ENCODE results near the gene KCNH1. TPM values are rescaled to one million over a fixed set of nuclear protein-coding genes. Genes with fewer than 3 reads are reported as not detected.

Gene KCNH1
- total RNA-seq, 2 donors from 2014 or later, result 0.68 to 1.2 TPM

DNA sequence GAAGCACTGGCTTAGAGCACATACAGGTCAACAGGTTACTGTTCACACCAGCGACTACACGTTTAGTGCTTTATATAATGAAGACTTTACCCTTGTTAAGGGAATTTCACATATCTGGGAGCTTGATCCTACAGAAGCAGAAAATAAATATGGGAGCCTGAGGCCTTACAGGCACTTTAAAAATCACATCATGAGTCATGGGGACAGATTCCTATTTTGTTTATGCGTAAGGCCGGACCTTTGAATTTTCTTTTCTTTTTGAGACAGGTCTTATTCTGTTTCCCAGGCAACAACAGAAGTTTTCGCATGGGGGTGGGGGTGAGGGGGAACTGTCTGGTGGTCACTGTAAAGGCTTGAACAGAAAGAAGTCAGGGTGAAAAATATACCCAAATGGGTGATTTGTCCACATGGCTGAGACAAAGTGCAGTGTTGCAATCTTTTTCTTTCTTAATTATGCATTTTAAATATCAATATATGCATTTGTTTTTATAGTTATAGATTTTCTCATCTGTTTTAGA lies 276.7 kb downstream of the KCNH1 start:
- Histone ChIP-seq H3K9me3 (no peaks in the 10 kb centered on the region), H3K27ac (no peak overlapping the region), H3K4me3 (no peak overlapping the region), H3K4me1 (replicated peaks) (no peaks in the 10 kb centered on the region), H3K36me3 (no peaks in the 10 kb centered on the region), H3K27me3 (replicated peaks; ENCODE audit: insufficient read depth) (no peaks in the 10 kb centered on the region)
- TF ChIP-seq POLR2AphosphoS5 (IDR thresholded peaks at IDR 0.05) (no peak), POLR2A (IDR thresholded peaks at IDR 0.05) (no peak)
- TF ChIP-seq, protein P1, sequence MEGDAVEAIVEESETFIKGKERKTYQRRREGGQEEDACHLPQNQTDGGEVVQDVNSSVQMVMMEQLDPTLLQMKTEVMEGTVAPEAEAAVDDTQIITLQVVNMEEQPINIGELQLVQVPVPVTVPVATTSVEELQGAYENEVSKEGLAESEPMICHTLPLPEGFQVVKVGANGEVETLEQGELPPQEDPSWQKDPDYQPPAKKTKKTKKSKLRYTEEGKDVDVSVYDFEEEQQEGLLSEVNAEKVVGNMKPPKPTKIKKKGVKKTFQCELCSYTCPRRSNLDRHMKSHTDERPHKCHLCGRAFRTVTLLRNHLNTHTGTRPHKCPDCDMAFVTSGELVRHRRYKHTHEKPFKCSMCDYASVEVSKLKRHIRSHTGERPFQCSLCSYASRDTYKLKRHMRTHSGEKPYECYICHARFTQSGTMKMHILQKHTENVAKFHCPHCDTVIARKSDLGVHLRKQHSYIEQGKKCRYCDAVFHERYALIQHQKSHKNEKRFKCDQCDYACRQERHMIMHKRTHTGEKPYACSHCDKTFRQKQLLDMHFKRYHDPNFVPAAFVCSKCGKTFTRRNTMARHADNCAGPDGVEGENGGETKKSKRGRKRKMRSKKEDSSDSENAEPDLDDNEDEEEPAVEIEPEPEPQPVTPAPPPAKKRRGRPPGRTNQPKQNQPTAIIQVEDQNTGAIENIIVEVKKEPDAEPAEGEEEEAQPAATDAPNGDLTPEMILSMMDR (IDR thresholded peaks at IDR 0.05), result no peak
- intact Hi-C loops (cut with DNase I), result no loop called here
- WGBS, result 85% methylated on average over 5 of the region's 5 CpGs
- DNase-seq (ENCODE audit: low spot score), result no peak

DNA sequence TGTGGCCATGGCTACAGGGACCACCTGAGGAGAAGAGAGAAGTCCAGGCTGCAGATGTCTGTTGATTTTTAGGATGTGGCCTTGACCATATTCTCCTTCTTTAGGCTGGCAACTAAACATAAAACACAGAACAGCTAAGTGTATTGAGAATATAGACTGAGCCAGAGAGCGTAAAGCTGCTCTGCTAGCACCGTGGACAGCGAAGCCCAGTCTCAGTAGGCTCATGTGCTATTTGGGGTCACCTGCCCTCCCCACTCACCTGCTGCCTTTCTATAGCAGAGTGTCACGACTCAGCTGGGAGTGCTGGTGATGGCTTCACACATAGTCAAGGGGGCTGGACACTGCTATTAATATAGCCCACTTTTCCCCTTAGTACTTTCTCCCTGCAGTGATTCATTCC lies 278.5 kb downstream of the KCNH1 start:
- no peak for TF ChIP-seq POLR2A (IDR thresholded peaks at IDR 0.05)
- TF ChIP-seq POLR2AphosphoS5 (IDR thresholded peaks at IDR 0.05), result no peak
- TF ChIP-seq, protein P1 (IDR thresholded peaks at IDR 0.05), result no peak
- H3K4me1 ChIP-seq (replicated peaks), result no peaks in the 10 kb centered on the region
- H3K27ac ChIP-seq, result no peak overlapping the region
- no peaks in the 10 kb centered on the region for H3K36me3 ChIP-seq
- intact Hi-C loops (cut with DNase I), result no loop called here
- DNase-seq (ENCODE audit: low spot score), result no peak
- 20% methylated on average over 4 of the region's 4 CpGs for WGBS
- H3K27me3 ChIP-seq (replicated peaks; ENCODE audit: insufficient read depth), result no peaks in the 10 kb centered on the region
- H3K9me3 ChIP-seq, result no peaks in the 10 kb centered on the region
- H3K4me3 ChIP-seq, result no peak overlapping the region

DNA sequence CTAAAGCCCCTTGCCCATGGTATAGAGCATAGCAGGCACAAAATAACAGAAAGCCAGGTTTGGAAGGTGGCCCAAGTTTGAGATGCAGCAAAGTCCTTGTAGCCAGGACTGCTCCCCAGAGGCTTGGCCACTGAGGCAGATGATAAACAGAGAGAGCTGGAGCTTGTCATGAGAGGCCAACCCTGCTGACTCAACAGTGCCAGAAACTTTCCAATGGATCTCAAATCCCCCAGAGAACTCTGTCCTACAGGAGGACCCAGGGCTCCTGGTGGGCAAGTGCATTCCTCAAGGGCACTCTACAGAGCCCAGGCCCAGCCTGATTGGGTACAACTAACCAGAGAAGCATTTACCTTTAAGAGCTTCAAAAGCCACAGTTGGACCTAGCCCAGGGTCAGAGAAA lies 280.7 kb downstream of the KCNH1 start:
- intact Hi-C loops (cut with DNase I), result no loop called here
- no peaks in the 10 kb centered on the region for H3K9me3 ChIP-seq
- H3K27me3 ChIP-seq (replicated peaks; ENCODE audit: insufficient read depth), result no peaks in the 10 kb centered on the region
- no peak overlapping the region for H3K4me3 ChIP-seq
- no peak for DNase-seq (ENCODE audit: low spot score)
- TF ChIP-seq POLR2AphosphoS5 (IDR thresholded peaks at IDR 0.05) (no peak), POLR2A (IDR thresholded peaks at IDR 0.05) (no peak)
- TF ChIP-seq, protein P1 (IDR thresholded peaks at IDR 0.05), result no peak
- no peak overlapping the region for H3K27ac ChIP-seq
- H3K36me3 ChIP-seq, result no peaks in the 10 kb centered on the region
- no peaks in the 10 kb centered on the region for H3K4me1 ChIP-seq (replicated peaks)

DNA sequence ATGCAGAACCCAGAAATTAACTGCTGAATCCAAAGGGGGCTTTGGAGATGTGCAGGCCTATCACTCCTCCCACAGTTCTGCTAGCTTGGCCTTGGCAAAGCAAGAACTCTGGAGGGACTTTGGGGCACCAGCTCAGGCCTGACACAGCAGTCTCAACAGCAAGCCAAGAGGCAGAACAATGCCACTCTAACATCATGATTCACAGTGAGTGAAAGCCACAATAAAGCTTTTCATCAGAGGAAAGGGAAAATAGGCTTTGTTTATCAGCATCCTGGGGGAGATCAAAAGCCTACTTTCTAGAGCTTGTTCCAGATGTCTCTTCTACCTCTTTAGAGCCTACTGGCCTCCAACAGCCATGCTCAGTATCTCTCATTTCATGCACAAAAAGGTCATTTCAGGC lies 283.4 kb downstream of the KCNH1 start:
- H3K9me3 ChIP-seq, result no peaks in the 10 kb centered on the region
- intact Hi-C loops (cut with DNase I), result no loop called here
- DNase-seq (ENCODE audit: low spot score), result no peak
- no peak overlapping the region for H3K4me3 ChIP-seq
- no peaks in the 10 kb centered on the region for H3K4me1 ChIP-seq (replicated peaks)
- no peaks in the 10 kb centered on the region for H3K36me3 ChIP-seq
- TF ChIP-seq POLR2AphosphoS5 (IDR thresholded peaks at IDR 0.05) (no peak), POLR2A (IDR thresholded peaks at IDR 0.05) (no peak)
- TF ChIP-seq, protein P1 (IDR thresholded peaks at IDR 0.05), result no peak
- no peak overlapping the region for H3K27ac ChIP-seq
- no peaks in the 10 kb centered on the region for H3K27me3 ChIP-seq (replicated peaks; ENCODE audit: insufficient read depth)

DNA sequence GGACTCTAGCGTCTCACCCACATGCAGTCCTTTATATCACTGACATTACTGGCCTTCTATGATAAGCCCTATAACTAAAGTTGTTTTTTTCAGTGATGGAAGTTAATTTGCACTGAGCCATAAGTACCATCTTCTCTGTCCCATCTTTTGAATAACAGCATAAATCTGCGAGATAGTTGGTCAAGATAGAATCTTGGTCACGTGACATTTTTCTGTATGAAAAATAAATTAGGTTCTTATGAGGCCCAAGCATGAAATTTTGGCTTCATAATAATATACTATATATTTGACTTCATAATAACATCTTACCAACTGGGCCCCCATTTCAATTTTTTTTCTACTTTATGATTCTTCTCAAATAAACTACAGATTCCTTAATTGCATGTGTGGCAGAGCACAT lies 285.5 kb downstream of the KCNH1 start:
- no peak for DNase-seq (ENCODE audit: low spot score)
- no peak overlapping the region for H3K27ac ChIP-seq
- WGBS, result 94% methylated on average over 3 of the region's 3 CpGs
- no peaks in the 10 kb centered on the region for H3K27me3 ChIP-seq (replicated peaks; ENCODE audit: insufficient read depth)
- no peaks in the 10 kb centered on the region for H3K4me1 ChIP-seq (replicated peaks)
- H3K9me3 ChIP-seq, result no peaks in the 10 kb centered on the region
- intact Hi-C loops (cut with DNase I), result no loop called here
- H3K4me3 ChIP-seq, result no peak overlapping the region
- H3K36me3 ChIP-seq, result no peaks in the 10 kb centered on the region
- TF ChIP-seq, protein P1 (IDR thresholded peaks at IDR 0.05), result no peak
- no peak for TF ChIP-seq POLR2A (IDR thresholded peaks at IDR 0.05)
- TF ChIP-seq POLR2AphosphoS5 (IDR thresholded peaks at IDR 0.05), result no peak

All from prostate gland (tissue), 2 donors.